ENCODE data around the gene SUCLG2. TPM values are rescaled to one million over a fixed set of nuclear protein-coding genes. Genes with fewer than 3 reads are reported as not detected.

Gene SUCLG2
- total RNA-seq, 1 experiment from 2014 or later, result 59.4 TPM

- CTCF ChIA-PET, result no interaction called here
- Histone ChIP-seq H3K36me3 (ENCODE audit: low read depth) (no peaks in the 10 kb centered on the region), H4K20me1 (ENCODE audit: insufficient read depth) (no peaks in the 10 kb centered on the region), H3K4me3 (no peak overlapping the region), H2AFZ (no peak overlapping the region), H3K4me2 (no peak overlapping the region), H3K9me2 (ENCODE audit: insufficient read depth) (no peaks in the 10 kb centered on the region), H3K27me3 (ENCODE audit: insufficient read depth, low read depth) (no peaks in the 10 kb centered on the region), H3K9me3 (ENCODE audit: insufficient read depth, low read depth) (no peaks in the 10 kb centered on the region), H3K4me1 (replicated peaks; ENCODE audit: insufficient read depth) (no peaks in the 10 kb centered on the region), H3F3A (ENCODE audit: insufficient read depth, low read depth) (no peaks in the 10 kb centered on the region), H3K27ac (no peak overlapping the region), H3K79me2 (ENCODE audit: low read depth) (no peaks in the 10 kb centered on the region)
- intact Hi-C loops (cut with micrococcal nuclease; ENCODE audit: unreplicated experiment), result no loop called here
- POLR2A ChIA-PET (ENCODE audit: unreplicated experiment), result no interaction called here
- BruUV-seq (replicated peaks), result no TSS peak
- no peak for DNase-seq
- no peak for TF ChIP-seq EZH2 (IDR thresholded peaks at IDR 0.05; ENCODE audit: low read depth)
- no peak for TF ChIP-seq CTCF (conservative IDR thresholded peaks at IDR 0.05)
Observed at GRCh38 chr3:67500709-67501108, 153.7 kb downstream of the SUCLG2 start.

- H2AFZ ChIP-seq, result no peak overlapping the region
- no peaks in the 10 kb centered on the region for H3K36me3 ChIP-seq (ENCODE audit: low read depth)
- intact Hi-C loops (cut with micrococcal nuclease; ENCODE audit: unreplicated experiment), result no loop called here
- ChIA-PET CTCF (no interaction called here), POLR2A (ENCODE audit: unreplicated experiment) (no interaction called here)
- H3K4me1 ChIP-seq (replicated peaks; ENCODE audit: insufficient read depth), result no peaks in the 10 kb centered on the region
- BruUV-seq (replicated peaks), result no TSS peak
- H3K27ac ChIP-seq, result no peak overlapping the region
- no peaks in the 10 kb centered on the region for H3K79me2 ChIP-seq (ENCODE audit: low read depth)
- H3K27me3 ChIP-seq (ENCODE audit: insufficient read depth, low read depth), result no peaks in the 10 kb centered on the region
- no peak for DNase-seq
- no peaks in the 10 kb centered on the region for H3K9me3 ChIP-seq (ENCODE audit: insufficient read depth, low read depth)
- H4K20me1 ChIP-seq (ENCODE audit: insufficient read depth), result no peaks in the 10 kb centered on the region
- H3K9me2 ChIP-seq (ENCODE audit: insufficient read depth), result no peaks in the 10 kb centered on the region
- no peak overlapping the region for H3K4me3 ChIP-seq
- TF ChIP-seq CTCF (conservative IDR thresholded peaks at IDR 0.05) (no peak), EZH2 (IDR thresholded peaks at IDR 0.05; ENCODE audit: low read depth) (no peak)
- no peak overlapping the region for H3K4me2 ChIP-seq
- H3F3A ChIP-seq (ENCODE audit: insufficient read depth, low read depth), result no peaks in the 10 kb centered on the region
Observed at GRCh38 chr3:67497746-67498145, 156.7 kb downstream of the SUCLG2 start.

DNA sequence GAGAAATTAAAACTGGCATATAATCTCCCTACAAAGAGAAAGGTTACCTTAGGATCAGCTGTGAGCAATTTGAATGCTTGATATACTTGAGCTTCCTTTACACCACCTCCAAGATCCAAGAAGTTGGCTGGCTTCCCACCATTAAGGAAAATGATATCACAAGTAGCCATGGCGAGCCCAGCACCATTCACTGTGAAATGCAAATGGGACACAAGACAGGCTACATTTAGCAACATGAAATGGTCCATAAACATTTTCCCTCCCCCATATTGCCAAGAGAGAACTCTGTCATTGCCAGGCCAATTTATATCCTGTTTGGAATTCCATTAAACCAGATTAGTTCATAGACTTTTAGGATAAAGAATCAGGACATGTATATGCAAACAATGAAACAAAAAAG lies 158.7 kb downstream of the SUCLG2 start:
- Histone ChIP-seq H3K79me2 (ENCODE audit: low read depth) (no peaks in the 10 kb centered on the region), H3F3A (ENCODE audit: insufficient read depth, low read depth) (no peaks in the 10 kb centered on the region), H3K9me2 (ENCODE audit: insufficient read depth) (no peaks in the 10 kb centered on the region), H2AFZ (no peak overlapping the region), H3K27me3 (ENCODE audit: insufficient read depth, low read depth) (no peaks in the 10 kb centered on the region), H3K9me3 (ENCODE audit: insufficient read depth, low read depth) (no peaks in the 10 kb centered on the region), H3K4me2 (no peak overlapping the region), H3K27ac (no peak overlapping the region), H3K36me3 (ENCODE audit: low read depth) (no peaks in the 10 kb centered on the region), H3K4me3 (no peak overlapping the region), H3K4me1 (replicated peaks; ENCODE audit: insufficient read depth) (no peaks in the 10 kb centered on the region), H4K20me1 (ENCODE audit: insufficient read depth) (no peaks in the 10 kb centered on the region)
- intact Hi-C loops (cut with micrococcal nuclease; ENCODE audit: unreplicated experiment), result no loop called here
- TF ChIP-seq EZH2 (IDR thresholded peaks at IDR 0.05; ENCODE audit: low read depth) (no peak), CTCF (conservative IDR thresholded peaks at IDR 0.05) (no peak)
- ChIA-PET CTCF (interaction anchor here (0.7 kb wide), 1 partner anchor 121 kb away, joined by 3 read pairs; no protein-coding TSS in a partner anchor), POLR2A (ENCODE audit: unreplicated experiment) (no interaction called here)
- no peak for DNase-seq
- no TSS peak for BruUV-seq (replicated peaks)
